ENCODE measurements around the gene KLHL14.
A peak's percentile ranks its signal among the peaks of the same experiment; 100 is the strongest.
"Not testable (repeated sequence)": the region's sequence is repeated elsewhere in the genome, so short reads cannot be mapped to it uniquely, and the experiment has no call there.

Gene KLHL14

DNA sequence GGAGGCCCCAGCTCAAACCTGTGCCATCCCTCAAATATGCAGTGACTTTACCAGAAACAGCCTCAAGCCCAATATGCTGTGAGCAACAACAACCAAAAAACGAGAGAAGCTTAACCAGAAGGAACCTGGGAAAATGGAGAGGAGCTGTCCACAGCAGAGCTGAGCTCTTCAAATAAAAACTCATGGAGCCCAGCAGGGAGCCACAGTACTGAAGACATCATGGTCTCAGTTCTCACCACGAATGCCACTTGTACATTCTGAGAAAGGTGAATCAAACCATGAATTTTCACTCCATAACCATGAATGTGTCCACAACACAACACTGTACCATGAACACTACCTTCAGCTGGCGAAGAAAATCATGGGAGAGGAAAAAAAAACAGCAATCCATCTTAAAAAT lies 50.5 kb downstream of the KLHL14 start:
- DNase-seq (ENCODE audit: low read depth) = no peak

DNA sequence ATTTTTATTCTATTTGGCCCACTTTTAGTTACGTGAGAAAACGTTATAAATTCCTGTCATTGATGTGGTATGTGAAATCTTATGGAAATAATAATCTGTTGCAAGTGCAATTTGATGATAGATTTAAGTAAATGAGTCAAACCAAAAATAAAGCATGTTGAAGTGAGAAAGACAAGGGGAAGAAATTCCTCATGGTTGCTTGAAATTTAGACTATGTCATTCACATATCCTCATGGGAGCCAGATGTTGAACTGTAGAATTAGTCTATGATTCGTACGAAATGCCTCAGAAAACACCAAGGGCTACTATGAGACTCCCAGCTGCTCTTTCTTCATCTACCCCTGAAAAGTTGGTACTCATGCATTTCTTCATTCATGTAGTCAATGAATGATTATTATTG lies 55.7 kb downstream of the KLHL14 start:
- DNase-seq (ENCODE audit: low read depth) = no peak

DNA sequence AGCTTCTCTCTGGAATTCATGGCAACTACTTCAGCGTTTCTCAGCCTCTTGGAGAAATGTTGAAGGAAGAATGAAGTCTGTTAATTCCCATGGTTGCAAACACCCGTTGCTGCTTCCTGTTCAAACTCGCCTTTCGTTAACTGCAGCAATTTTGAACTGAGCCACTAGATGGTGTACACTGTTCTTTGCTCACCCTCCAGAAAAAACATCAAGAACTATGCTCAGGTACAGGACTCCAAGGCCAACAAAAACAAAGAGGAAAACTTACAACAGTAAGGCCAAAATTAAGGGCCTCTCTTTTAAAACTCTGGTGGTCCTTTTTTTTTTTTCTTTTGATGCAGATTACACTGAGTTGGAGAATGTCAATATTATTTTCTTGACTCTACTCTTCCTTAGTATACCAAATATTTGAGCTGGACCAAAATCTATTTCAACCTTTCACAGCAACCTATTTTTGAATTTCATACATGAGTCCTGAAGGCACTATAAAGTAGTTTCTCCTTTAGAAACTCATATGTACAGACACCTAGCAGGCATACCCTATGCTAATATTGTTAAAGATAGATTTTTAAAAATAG lies 58.2 kb downstream of the KLHL14 start:
- DNase-seq (ENCODE audit: low read depth) = peak; percentile 68

DNA sequence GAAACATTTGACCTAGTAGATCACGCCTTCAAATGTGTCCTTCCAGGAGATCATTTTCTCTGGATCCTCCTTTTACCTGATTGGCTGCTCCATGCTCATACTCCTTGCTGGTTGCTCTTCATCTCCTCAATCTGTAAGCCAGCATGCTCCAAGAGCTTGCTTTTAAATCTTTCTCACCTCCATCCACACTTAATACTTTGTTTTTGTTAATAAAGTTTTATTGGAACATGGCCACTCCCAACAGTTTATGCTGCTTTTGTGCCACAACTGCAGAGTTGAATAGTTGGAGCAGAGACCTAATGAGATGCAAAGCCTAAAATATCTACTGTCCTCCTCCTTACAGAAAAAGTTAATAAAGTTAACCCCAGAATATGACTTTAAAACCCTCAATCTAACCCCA lies 60.0 kb downstream of the KLHL14 start:
- no peak for DNase-seq (ENCODE audit: low read depth)

- no peak for DNase-seq (ENCODE audit: low read depth)
These were observed 61.0 kb downstream of the KLHL14 start for GRCh38 chr18:32711862-32712261.

DNA sequence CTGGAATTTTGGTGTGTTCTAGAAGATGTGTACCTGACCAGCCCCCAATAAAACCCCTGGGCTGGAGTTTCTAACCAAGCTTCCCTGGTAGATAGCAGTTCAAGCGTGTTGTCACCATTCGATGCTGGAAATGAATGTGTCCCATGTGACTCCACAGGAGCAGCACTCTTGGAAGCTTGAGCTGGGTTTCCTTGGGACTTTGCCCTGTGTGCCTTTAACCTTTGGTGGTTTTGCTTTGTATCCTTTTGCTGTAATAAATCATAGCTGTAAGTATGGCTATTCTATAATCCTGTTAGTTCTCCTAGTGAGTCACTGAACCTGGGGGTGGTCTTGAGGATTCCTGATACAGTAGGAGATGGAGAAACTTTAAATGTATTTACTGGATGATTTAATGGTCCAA lies 65.2 kb downstream of the KLHL14 start:
- DNase-seq (ENCODE audit: low read depth) = peak; percentile 6

GRCh38 chr18:32707147-32707546 lies 65.7 kb downstream of the KLHL14 start:
- no peak for DNase-seq (ENCODE audit: low read depth)

- no peak for DNase-seq (ENCODE audit: low read depth)
These were observed 71.5 kb downstream of the KLHL14 start for GRCh38 chr18:32701313-32701712.

GRCh38 chr18:32698153-32698552 lies 74.7 kb downstream of the KLHL14 start:
- no peak for DNase-seq (ENCODE audit: low read depth)

GRCh38 chr18:32696376-32696775 lies 76.4 kb downstream of the KLHL14 start:
- no peak for DNase-seq (ENCODE audit: low read depth)

DNA sequence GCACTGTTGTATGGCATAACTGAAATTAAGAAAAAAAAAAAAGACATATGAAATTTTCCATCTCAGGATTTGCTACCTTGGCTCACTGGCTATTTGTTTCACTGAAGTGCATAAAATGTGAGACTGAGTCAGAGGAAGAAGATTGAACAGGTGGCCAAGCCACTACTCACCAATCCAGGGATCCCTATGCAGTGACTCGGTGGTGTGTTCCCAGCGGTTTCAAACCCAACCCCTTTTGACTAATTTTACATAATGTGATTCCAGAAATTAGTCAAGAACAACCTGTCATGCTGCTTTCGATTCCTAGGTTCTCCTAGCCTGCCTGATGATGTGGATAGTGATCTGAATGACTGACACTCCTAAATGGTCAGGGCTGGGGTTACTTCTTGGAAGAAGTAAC lies 77.3 kb downstream of the KLHL14 start:
- no peak for DNase-seq (ENCODE audit: low read depth)

GRCh38 chr18:32688821-32689220 lies 84.0 kb downstream of the KLHL14 start:
- peak; percentile 12 for DNase-seq (ENCODE audit: low read depth)

DNA sequence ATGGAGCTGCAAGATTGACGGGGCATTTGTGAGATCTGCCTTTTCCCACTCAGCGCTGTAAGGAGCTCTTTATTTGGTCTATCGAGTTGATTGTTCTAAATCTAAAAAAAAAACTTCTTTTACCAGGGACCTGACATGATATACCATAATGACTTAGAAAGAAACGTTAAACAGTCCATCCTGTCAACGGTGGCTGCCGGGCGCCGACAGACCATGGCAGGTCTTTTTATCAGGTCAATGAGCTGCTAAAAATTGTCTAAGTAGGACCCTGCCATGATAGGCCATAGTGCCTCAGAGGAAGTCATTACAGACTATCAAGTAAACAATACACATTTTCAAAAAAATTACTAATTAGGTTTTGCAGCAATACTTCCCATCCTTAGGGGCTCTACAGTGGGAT lies 87.9 kb downstream of the KLHL14 start:
- no peak for DNase-seq (ENCODE audit: low read depth)

- no peak for DNase-seq (ENCODE audit: low read depth)
These were observed 88.7 kb downstream of the KLHL14 start for GRCh38 chr18:32684096-32684495.

DNA sequence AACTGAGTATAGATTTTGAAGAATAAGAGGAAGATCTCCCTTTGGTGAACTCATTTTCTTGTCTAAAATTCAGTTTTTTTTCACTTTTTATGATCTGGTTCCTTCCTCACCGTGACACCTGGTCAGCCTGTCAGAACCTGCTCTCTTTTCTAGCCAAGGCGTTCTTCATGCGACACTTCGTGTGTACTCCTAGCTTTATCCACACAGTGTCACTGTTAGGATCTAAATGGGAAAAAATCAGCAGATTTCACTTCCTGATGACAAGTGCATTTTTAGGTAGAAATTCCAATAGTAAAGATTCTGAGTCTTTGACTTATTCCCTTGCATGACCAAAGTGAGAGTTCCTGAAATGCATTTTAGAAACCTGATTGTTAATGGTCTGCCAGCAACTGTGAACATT lies 89.8 kb downstream of the KLHL14 start:
- no peak for DNase-seq (ENCODE audit: low read depth)

- DNase-seq (ENCODE audit: low read depth) = no peak
These were observed 95.2 kb downstream of the KLHL14 start for GRCh38 chr18:32677578-32677977.

- DNase-seq (ENCODE audit: low read depth) = no peak
These were observed 98.3 kb downstream of the KLHL14 start for GRCh38 chr18:32674491-32674890.

GRCh38 chr18:32672398-32672797 lies 100.4 kb downstream of the KLHL14 start:
- no peak for DNase-seq (ENCODE audit: low read depth)

- no peak for DNase-seq (ENCODE audit: low read depth)
These were observed 102.1 kb downstream of the KLHL14 start for GRCh38 chr18:32670727-32671126.

DNA sequence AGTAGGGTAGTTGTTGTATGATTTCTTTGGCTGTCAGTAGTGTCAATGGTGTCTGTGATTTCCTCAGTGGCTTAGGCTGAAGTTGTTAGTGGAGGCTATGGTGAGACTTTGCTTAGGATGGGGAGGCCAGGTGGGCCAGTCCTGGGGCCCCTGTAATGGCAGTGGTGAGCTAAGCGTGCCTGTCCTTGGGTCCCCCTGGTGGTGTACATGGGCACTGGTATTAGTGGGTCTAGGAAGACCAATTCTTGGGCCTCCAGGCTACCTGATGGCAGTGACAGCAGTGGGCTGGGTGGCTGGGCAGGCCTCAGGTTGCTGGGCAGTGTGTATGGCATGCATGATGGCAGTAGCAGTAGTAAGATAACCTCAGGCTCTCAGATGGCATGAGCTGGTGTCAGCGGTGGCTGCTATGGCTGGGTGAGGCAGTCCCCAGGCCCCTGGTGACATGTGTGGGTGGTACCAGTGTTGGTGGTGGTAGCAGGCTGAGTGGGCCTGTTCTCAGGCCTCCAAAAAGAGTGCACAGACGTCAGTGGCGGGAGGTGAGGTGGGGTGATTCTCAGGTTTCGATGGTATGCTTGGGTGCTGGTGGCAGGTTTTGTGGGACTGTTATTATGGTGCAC lies 103.2 kb downstream of the KLHL14 start:
- no peak for DNase-seq (ENCODE audit: low read depth)

DNA sequence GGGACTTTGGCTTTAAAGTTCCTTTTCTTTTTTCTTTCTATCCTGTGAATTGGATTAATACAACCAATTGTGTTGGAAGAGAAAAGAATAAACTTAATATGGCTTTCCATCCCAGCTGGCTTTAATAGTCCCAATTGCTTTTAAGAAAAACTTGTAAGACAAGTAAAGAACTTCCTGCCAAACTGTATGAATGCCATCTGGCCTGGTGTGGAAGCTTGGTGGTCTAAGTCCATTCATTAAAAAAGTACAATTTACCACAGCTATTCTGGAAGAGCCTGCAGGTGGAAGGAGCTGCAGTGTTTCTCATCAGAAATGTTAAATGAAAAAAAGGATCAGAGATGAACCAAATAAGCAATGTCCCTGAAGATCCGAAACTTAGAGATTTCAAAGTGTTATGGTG lies 103.9 kb downstream of the KLHL14 start:
- DNase-seq (ENCODE audit: low read depth) = no peak

DNA sequence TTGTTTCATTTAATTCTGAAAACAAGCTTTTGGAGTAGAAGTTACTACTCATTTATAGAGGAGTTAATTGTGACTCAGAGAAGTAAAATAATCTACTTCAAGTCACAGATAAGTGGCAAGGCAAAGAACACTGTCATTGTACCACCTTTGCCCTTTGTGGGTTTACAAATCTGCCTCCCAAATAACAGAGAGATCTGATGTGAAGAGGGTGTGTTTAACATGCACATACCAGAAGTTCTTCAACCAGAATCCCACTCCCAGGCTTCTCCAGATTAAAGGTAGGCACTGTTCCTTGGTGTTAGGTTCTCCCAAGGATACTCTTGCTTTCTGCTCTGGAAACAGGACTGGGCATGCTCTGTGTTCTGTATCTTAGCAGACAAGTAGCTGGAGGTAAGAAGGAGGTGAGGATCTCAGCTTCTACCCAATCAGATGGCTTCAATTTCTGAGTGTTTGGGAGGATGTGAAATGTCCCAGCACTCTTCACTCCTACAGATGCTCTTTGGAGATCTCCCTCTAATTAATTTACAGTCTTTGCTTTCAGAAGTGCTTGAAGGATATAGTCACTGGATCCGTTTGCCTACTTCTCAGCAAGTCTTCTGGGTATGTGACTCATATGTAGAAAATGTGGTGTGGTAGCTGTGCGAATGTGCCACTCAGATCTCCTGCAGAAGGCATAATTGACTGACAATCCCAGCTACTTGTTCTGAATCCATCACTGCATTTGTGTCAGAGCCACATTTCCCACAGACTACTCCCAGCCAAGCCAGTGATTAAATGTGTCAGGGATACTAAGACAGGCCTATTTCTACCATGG lies 111.1 kb downstream of the KLHL14 start:
- DNase-seq (ENCODE audit: low read depth) = peak; percentile 36

DNA sequence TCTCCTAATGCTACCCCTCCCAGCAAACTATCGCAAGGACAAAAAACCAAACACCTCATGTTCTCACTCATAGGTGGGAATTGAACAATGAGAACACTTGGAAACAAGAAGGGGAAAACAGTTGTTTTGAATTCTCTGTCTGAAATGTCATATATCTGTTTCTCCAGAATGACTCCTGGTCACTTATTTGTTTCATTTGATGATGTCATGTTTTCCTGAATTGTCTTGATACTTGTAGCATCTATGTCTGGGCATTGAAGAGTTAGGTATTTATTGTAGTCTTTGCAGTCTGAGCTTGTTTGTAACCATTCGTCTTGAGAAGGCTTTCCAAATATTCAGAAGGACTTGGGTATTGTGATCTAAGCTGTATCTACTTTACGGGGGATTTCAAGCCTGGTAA lies 118.3 kb downstream of the KLHL14 start:
- not testable (repeated sequence) for DNase-seq (ENCODE audit: low read depth)

All from iris pigment epithelial cell (primary cell).